ENCODE data around the gene ASIC5.

DNA sequence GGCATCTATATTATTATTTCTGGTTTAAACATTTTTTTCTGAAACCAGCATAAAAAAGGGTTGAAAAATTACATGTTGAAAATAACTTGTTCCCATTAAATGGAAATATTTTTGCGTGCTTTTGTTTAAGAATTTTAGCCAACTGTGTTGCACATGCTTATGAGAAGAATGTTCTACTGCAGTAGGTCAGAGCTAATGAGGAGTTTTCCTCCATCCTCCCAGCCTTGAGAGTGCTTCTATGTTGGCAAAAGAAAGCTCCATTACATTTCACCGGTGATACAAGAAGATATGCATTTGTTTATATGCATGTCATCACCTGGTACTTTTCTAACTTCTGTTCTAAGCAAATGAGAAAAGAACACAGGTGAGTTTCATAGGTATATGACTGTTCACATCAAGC lies 23.9 kb upstream of the ASIC5 start:
- TF ChIP-seq, protein P1, sequence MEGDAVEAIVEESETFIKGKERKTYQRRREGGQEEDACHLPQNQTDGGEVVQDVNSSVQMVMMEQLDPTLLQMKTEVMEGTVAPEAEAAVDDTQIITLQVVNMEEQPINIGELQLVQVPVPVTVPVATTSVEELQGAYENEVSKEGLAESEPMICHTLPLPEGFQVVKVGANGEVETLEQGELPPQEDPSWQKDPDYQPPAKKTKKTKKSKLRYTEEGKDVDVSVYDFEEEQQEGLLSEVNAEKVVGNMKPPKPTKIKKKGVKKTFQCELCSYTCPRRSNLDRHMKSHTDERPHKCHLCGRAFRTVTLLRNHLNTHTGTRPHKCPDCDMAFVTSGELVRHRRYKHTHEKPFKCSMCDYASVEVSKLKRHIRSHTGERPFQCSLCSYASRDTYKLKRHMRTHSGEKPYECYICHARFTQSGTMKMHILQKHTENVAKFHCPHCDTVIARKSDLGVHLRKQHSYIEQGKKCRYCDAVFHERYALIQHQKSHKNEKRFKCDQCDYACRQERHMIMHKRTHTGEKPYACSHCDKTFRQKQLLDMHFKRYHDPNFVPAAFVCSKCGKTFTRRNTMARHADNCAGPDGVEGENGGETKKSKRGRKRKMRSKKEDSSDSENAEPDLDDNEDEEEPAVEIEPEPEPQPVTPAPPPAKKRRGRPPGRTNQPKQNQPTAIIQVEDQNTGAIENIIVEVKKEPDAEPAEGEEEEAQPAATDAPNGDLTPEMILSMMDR (IDR thresholded peaks at IDR 0.05), result no peak
- TF ChIP-seq EZH2 (IDR thresholded peaks at IDR 0.05; ENCODE audit: borderline replicate concordance, insufficient read depth, low read depth, low read length, poor library complexity, severe bottlenecking), result no peak

Measured in B cell (primary cell).